Stimulated activated CD4-positive, alpha-beta T cell treated with anti-CD3 and anti-CD28 coated beads, Interleukin-12 subunit alpha, Interleukin-12 subunit beta, amount 100 ng/mL, for 48 hours (primary cell): ENCODE measurements around the gene ESD.
"Not testable (repeated sequence)": the region's sequence is repeated elsewhere in the genome, so short reads cannot be mapped to it uniquely, and the experiment has no call there.

Experiments
- DNase-seq, 3 donors: peaks; one replicate each; pipeline ENCODE4 v3.0.0-alpha.2; 2020; ENCODE audit warnings: low read depth in 2 of 3, low spot score in 1 of 3

Gene ESD

GRCh38 chr13:46796515-46797474 lies at the start of gene ESD:
Gene ESD (minus strand): TSS chr13:46797161. CDS start chr13:46791413, 5,748 bp downstream.
- DNase-seq, result peak; percentile 89 to 95 (median 93)

- no peak for DNase-seq
Measured at GRCh38 chr13:46846726-46847125, 49.8 kb upstream of the ESD start.

- no peak for DNase-seq
Measured at GRCh38 chr13:46845146-46845545, 48.2 kb upstream of the ESD start.

- DNase-seq, result no peak
Measured at GRCh38 chr13:46844431-46844830, 47.5 kb upstream of the ESD start.

GRCh38 chr13:46839399-46839798 lies 42.4 kb upstream of the ESD start:
- no peak for DNase-seq

- no peak for DNase-seq
Measured at GRCh38 chr13:46834657-46835056, 37.7 kb upstream of the ESD start.

GRCh38 chr13:46831588-46832194 lies 34.7 kb upstream of the ESD start:
- DNase-seq, result peak; percentile 2 to 60 (median 14)

- DNase-seq, result no peak
Measured at GRCh38 chr13:46830405-46831005, 33.5 kb upstream of the ESD start.

- no peak for DNase-seq
Measured at GRCh38 chr13:46822551-46822950, 25.6 kb upstream of the ESD start.

- no peak for DNase-seq
Measured at GRCh38 chr13:46817838-46818476, 21.0 kb upstream of the ESD start.

- DNase-seq, result no peak
Measured at GRCh38 chr13:46817095-46817494, 20.1 kb upstream of the ESD start.

- DNase-seq, result no peak
Measured at GRCh38 chr13:46816371-46816770, 19.4 kb upstream of the ESD start.

GRCh38 chr13:46812301-46812797 lies 15.4 kb upstream of the ESD start:
- no peak for DNase-seq

GRCh38 chr13:46810440-46810839 lies 13.5 kb upstream of the ESD start:
- no peak for DNase-seq

- not testable (repeated sequence) for DNase-seq
Measured at GRCh38 chr13:46804921-46805320, 8.0 kb upstream of the ESD start.

GRCh38 chr13:46804391-46804815 lies 7.4 kb upstream of the ESD start:
- DNase-seq, result no peak

GRCh38 chr13:46803586-46803985 lies 6.6 kb upstream of the ESD start:
- DNase-seq, result no peak

GRCh38 chr13:46801858-46802257 lies 4.9 kb upstream of the ESD start:
- DNase-seq, result no peak

- DNase-seq, result no peak
Measured at GRCh38 chr13:46799139-46799538, 2.2 kb upstream of the ESD start.

GRCh38 chr13:46797501-46798237 lies 708 bp upstream of the ESD start:
- DNase-seq, result no peak

- no peak for DNase-seq
Measured at GRCh38 chr13:46796129-46796514, 839 bp downstream of the ESD start.
